Karpas-422 (cell line): ENCODE results near the gene NHS. TPM values are rescaled to one million over a fixed set of nuclear protein-coding genes. Genes with fewer than 3 reads are reported as not detected.

Experiments
- DNase-seq: peaks from one replicate; pipeline ENCODE4 v3.0.0-alpha.2; 2015
- H2AFZ ChIP-seq: fragments of 200-600 bp; sonication (generic); 2 replicates; pipeline ENCODE4 v1.6.1; 2014; ENCODE audit warnings: antibody characterized with exemption, low read length, mixed read lengths
- H3K27ac ChIP-seq: fragments of 200-600 bp; sonication (generic); 2 replicates; pipeline ENCODE4 v1.5.1; 2014; ENCODE audit warnings: mild to moderate bottlenecking, low read length, moderate library complexity
- H3K27me3 ChIP-seq: fragments of 200-600 bp; sonication (generic); 2 replicates; pipeline ENCODE4 v1.6.1; 2014; ENCODE audit warnings: low read length, mixed read lengths
- H3K36me3 ChIP-seq: fragments of 200-600 bp; sonication (generic); 2 replicates; pipeline ENCODE4 v1.6.1; 2014; ENCODE audit warnings: low read length, mixed read lengths; ENCODE audit not compliant: insufficient read depth
- H3K4me1 ChIP-seq: fragments of 200-600 bp; sonication (generic); 2 replicates; pipeline ENCODE4 v1.6.1; 2014; ENCODE audit warnings: mild to moderate bottlenecking, low read length, mixed read lengths
- H3K4me2 ChIP-seq: fragments of 200-600 bp; sonication (generic); 2 replicates; pipeline ENCODE4 v1.6.1; 2014; ENCODE audit warnings: low read length, low read depth, mild to moderate bottlenecking; ENCODE audit not compliant: poor library complexity, severe bottlenecking
- H3K4me3 ChIP-seq: fragments of 200-600 bp; sonication (generic); 2 replicates; pipeline ENCODE4 v1.5.1; 2014; ENCODE audit warnings: mild to moderate bottlenecking, antibody characterized with exemption, low read length, mixed read lengths
- H3K79me2 ChIP-seq: fragments of 200-600 bp; sonication (generic); 2 replicates; pipeline ENCODE4 v1.6.1; 2014; ENCODE audit warnings: mild to moderate bottlenecking, low read length, mixed read lengths
- H3K9ac ChIP-seq: fragments of 200-600 bp; sonication (generic); 2 replicates; pipeline ENCODE4 v1.6.0; 2014; ENCODE audit warnings: low read length
- H3K9me2 ChIP-seq: fragments of 200-600 bp; sonication (generic), shearing (Covaris generic); replicated peaks from 2 replicates; pipeline ENCODE4 v1.6.0; 2014; ENCODE audit warnings: mild to moderate bottlenecking, low read length, moderate library complexity; ENCODE audit not compliant: insufficient read depth
- H3K9me3 ChIP-seq: fragments of 300-700, 200-600 bp; sonication (generic); 2 replicates; pipeline ENCODE4 v1.6.1; 2014; ENCODE audit warnings: low read length, mixed read lengths
- H4K20me1 ChIP-seq: fragments of 200-600 bp; sonication (generic); 2 replicates; pipeline ENCODE4 v1.6.1; 2014; ENCODE audit warnings: mild to moderate bottlenecking, antibody characterized with exemption, low read length, low read depth; ENCODE audit not compliant: insufficient read depth
- total RNA-seq: library from RNA; depleted of rRNA; stranded (reverse); fragments of >200 nt; shearing (Covaris generic); gene quantifications from 2 replicates; pipeline ENCODE4 v1.2.3, GENCODE V29; 2014; ENCODE audit warnings: low replicate concordance

Gene NHS
- total RNA-seq, 1 experiment from 2014 or later: 0.15 TPM

GRCh38 chrX:17601441-17602200 is 226.6 kb downstream of the NHS start:
- H3K4me3 ChIP-seq: no peak overlapping the region
- no peak overlapping the region for H3K4me2 ChIP-seq
- H3K27ac ChIP-seq: no peak overlapping the region
- DNase-seq: no peak
- no peaks in the 10 kb centered on the region for H3K27me3 ChIP-seq
- no peaks in the 10 kb centered on the region for H3K9me3 ChIP-seq
- H2AFZ ChIP-seq: no peak overlapping the region
- H3K36me3 ChIP-seq: no peaks in the 10 kb centered on the region
- no peaks in the 10 kb centered on the region for H3K4me1 ChIP-seq
- no peak overlapping the region for H3K9ac ChIP-seq
- no peaks in the 10 kb centered on the region for H3K79me2 ChIP-seq
- no peaks in the 10 kb centered on the region for H4K20me1 ChIP-seq
- no peaks in the 10 kb centered on the region for H3K9me2 ChIP-seq

- Histone ChIP-seq H3K4me3 (no peak overlapping the region), H3K4me1 (no peaks in the 10 kb centered on the region), H2AFZ (no peak overlapping the region), H3K4me2 (no peak overlapping the region), H3K36me3 (no peaks in the 10 kb centered on the region), H4K20me1 (no peaks in the 10 kb centered on the region), H3K27me3 (no peaks in the 10 kb centered on the region), H3K79me2 (no peaks in the 10 kb centered on the region), H3K9me2 (no peaks in the 10 kb centered on the region), H3K9me3 (no peaks in the 10 kb centered on the region), H3K9ac (no peak overlapping the region), H3K27ac (no peak overlapping the region)
- DNase-seq: no peak
Measured at GRCh38 chrX:17602245-17602644, 227.2 kb downstream of the NHS start.

GRCh38 chrX:17603196-17603595 is 228.2 kb downstream of the NHS start:
- H2AFZ ChIP-seq: no peak overlapping the region
- no peaks in the 10 kb centered on the region for H3K4me1 ChIP-seq
- no peak overlapping the region for H3K4me2 ChIP-seq
- H3K9ac ChIP-seq: no peak overlapping the region
- no peak for DNase-seq
- H3K36me3 ChIP-seq: no peaks in the 10 kb centered on the region
- H3K27ac ChIP-seq: no peak overlapping the region
- no peaks in the 10 kb centered on the region for H4K20me1 ChIP-seq
- no peaks in the 10 kb centered on the region for H3K9me2 ChIP-seq
- H3K4me3 ChIP-seq: no peak overlapping the region
- no peaks in the 10 kb centered on the region for H3K9me3 ChIP-seq
- H3K79me2 ChIP-seq: no peaks in the 10 kb centered on the region
- H3K27me3 ChIP-seq: no peaks in the 10 kb centered on the region

GRCh38 chrX:17605676-17606075 is 230.7 kb downstream of the NHS start:
- H3K4me3 ChIP-seq: no peak overlapping the region
- H3K4me2 ChIP-seq: no peak overlapping the region
- H4K20me1 ChIP-seq: no peaks in the 10 kb centered on the region
- no peaks in the 10 kb centered on the region for H3K4me1 ChIP-seq
- no peak for DNase-seq
- no peaks in the 10 kb centered on the region for H3K27me3 ChIP-seq
- no peaks in the 10 kb centered on the region for H3K9me2 ChIP-seq
- H3K36me3 ChIP-seq: no peaks in the 10 kb centered on the region
- no peak overlapping the region for H3K27ac ChIP-seq
- H2AFZ ChIP-seq: no peak overlapping the region
- no peaks in the 10 kb centered on the region for H3K79me2 ChIP-seq
- no peak overlapping the region for H3K9ac ChIP-seq
- H3K9me3 ChIP-seq: no peaks in the 10 kb centered on the region

- Histone ChIP-seq H3K36me3 (no peaks in the 10 kb centered on the region), H3K4me3 (no peak overlapping the region), H3K9ac (no peak overlapping the region), H3K9me3 (no peaks in the 10 kb centered on the region), H3K9me2 (no peaks in the 10 kb centered on the region), H2AFZ (no peak overlapping the region), H3K4me2 (no peak overlapping the region), H3K79me2 (no peaks in the 10 kb centered on the region), H3K27me3 (no peaks in the 10 kb centered on the region), H4K20me1 (no peaks in the 10 kb centered on the region), H3K4me1 (no peaks in the 10 kb centered on the region), H3K27ac (no peak overlapping the region)
- no peak for DNase-seq
Measured at GRCh38 chrX:17606231-17606630, 231.2 kb downstream of the NHS start.

- Histone ChIP-seq H3K79me2 (no peaks in the 10 kb centered on the region), H3K4me2 (no peak overlapping the region), H2AFZ (no peak overlapping the region)
Measured at GRCh38 chrX:17608888-17609287, 233.9 kb downstream of the NHS start.

GRCh38 chrX:17610788-17611187 is 235.8 kb downstream of the NHS start:
- Histone ChIP-seq H3K4me1 (no peaks in the 10 kb centered on the region), H4K20me1 (no peaks in the 10 kb centered on the region), H3K9ac (no peak overlapping the region), H3K4me3 (no peak overlapping the region), H3K9me2 (no peaks in the 10 kb centered on the region), H3K36me3 (no peaks in the 10 kb centered on the region), H3K4me2 (no peak overlapping the region), H3K79me2 (no peaks in the 10 kb centered on the region), H3K9me3 (no peaks in the 10 kb centered on the region), H2AFZ (no peak overlapping the region), H3K27ac (no peak overlapping the region), H3K27me3 (no peaks in the 10 kb centered on the region)
- no peak for DNase-seq

More at GRCh38 chrX:17608888-17609287, 233.9 kb downstream of the NHS start:
- no peaks in the 10 kb centered on the region for H3K36me3 ChIP-seq
- no peaks in the 10 kb centered on the region for H4K20me1 ChIP-seq
- DNase-seq: no peak
- no peak overlapping the region for H3K4me3 ChIP-seq
- no peak overlapping the region for H3K27ac ChIP-seq
- H3K4me1 ChIP-seq: no peaks in the 10 kb centered on the region
- H3K27me3 ChIP-seq: no peaks in the 10 kb centered on the region
- no peaks in the 10 kb centered on the region for H3K9me3 ChIP-seq
- no peaks in the 10 kb centered on the region for H3K9me2 ChIP-seq
- H3K9ac ChIP-seq: no peak overlapping the region

- Histone ChIP-seq H3K9me2 (no peaks in the 10 kb centered on the region), H3K79me2 (no peaks in the 10 kb centered on the region), H3K9me3 (no peaks in the 10 kb centered on the region), H3K36me3 (no peaks in the 10 kb centered on the region), H4K20me1 (no peaks in the 10 kb centered on the region), H3K9ac (no peak overlapping the region), H2AFZ (no peak overlapping the region), H3K4me2 (no peak overlapping the region), H3K27me3 (no peaks in the 10 kb centered on the region), H3K27ac (no peak overlapping the region), H3K4me3 (no peak overlapping the region), H3K4me1 (no peaks in the 10 kb centered on the region)
- DNase-seq: no peak
Measured at GRCh38 chrX:17613979-17614588, 239.1 kb downstream of the NHS start.
